Esophagus squamous epithelium (tissue), 5 donors: Measurements from ENCODE around the gene PLS3. TPM values are rescaled to one million over a fixed set of nuclear protein-coding genes. Genes with fewer than 3 reads are reported as not detected.

Experiments
- DNase-seq: peaks from one replicate; lab custom pipeline; 2025; lab: John Stamatoyannopoulos, UW
- H3K27ac ChIP-seq, 4 donors: fragments of 200-600 bp; sonication (generic); one replicate each; pipeline ENCODE4 v1.5.1; 2016 to 2019; ENCODE audit warnings: mild to moderate bottlenecking in 1 of 4
- H3K27me3 ChIP-seq, 4 donors: fragments of 200-600 bp; sonication (generic); 1 replicate in 3 of 4; 2 replicates in 1 of 4; pipeline versions ENCODE4 v1.5.1 to v1.6.0; 2017 to 2021; ENCODE audit warnings: antibody characterized with exemption in 1 of 4
- H3K36me3 ChIP-seq, 3 donors: fragments of 200-600 bp; sonication (generic); one replicate each; pipeline ENCODE4 v1.5.1; 2016 to 2019
- H3K4me1 ChIP-seq, 3 donors: fragments of 200-600 bp; sonication (generic); one replicate each; pipeline ENCODE4 v1.5.1; 2017 to 2019
- H3K4me3 ChIP-seq, 4 donors: fragments of 200-600 bp; sonication (generic); 1 replicate in 3 of 4; 2 replicates in 1 of 4; pipeline ENCODE4 v1.5.1; 2016 to 2019; ENCODE audit warnings: mild to moderate bottlenecking in 2 of 4, moderate library complexity in 1 of 4
- H3K9me3 ChIP-seq, 3 donors: fragments of 200-600 bp; sonication (generic); one replicate each; pipeline ENCODE4 v1.5.1; 2016 to 2019
- POLR2A ChIP-seq, 4 donors: fragments of 450-650 bp; IDR thresholded peaks; one replicate each; pipeline ENCODE4 v1.6.1; 2017; ENCODE audit warnings: antibody characterized with exemption in 4 of 4, mild to moderate bottlenecking in 4 of 4, moderate library complexity in 3 of 4
- WGBS, 2 donors: methylation state at CpG; one replicate each; pipeline ENCODE4 v1.1.5; 2018; 5-methylcytosine and 5-hydroxymethylcytosine counted together
- intact Hi-C: fragments of 100-400 bp; cut with DNase I; formaldehyde crosslinking; loops from one replicate; pipeline ENCODE4 v1.15.0; 2022
- total RNA-seq, 4 donors: library from RNA; depleted of rRNA; stranded (reverse); fragments of >200 nt; gene quantifications; one replicate each; pipeline ENCODE4 v1.1.0, GENCODE V29; 2016
- TF ChIP-seq, protein P1 (sequence below), 6 experiments: fragments of 450-650 bp in 4 of 6; fragments of 200-600 bp in 2 of 6; sonication (generic) in 2 of 6; IDR thresholded peaks; one replicate each; pipeline ENCODE4 v1.5.1; 2016 to 2019; ENCODE audit warnings: antibody characterized with exemption in 6 of 6, mild to moderate bottlenecking in 4 of 6, moderate library complexity in 4 of 6
- donor health status: DM: yes; HTN: yes; CAD: no.

The PLS3 gene
- total RNA-seq, 4 donors from 2014 or later: 142 to 196 (median 149) TPM

- DNase-seq: no peak
- WGBS, 2 donors: 4 to 32% methylated on average over 5 to 10 of the region's 10 CpGs
- Histone ChIP-seq H3K4me3 (peak overlapping the region; percentile 55 to 73 (median 62)), H3K4me1 (peaks cover 0 to 36% (median 3%) of the 10 kb centered on the region in 3 donors), H3K36me3 (no peaks in the 10 kb centered on the region), H3K27ac (peak overlapping the region; percentile 87 to 90 (median 89)), H3K9me3 (no peaks in the 10 kb centered on the region), H3K27me3 (peaks cover 0 to 3% (median 0%) of the 10 kb centered on the region in 4 donors)
- TF ChIP-seq, protein P1, sequence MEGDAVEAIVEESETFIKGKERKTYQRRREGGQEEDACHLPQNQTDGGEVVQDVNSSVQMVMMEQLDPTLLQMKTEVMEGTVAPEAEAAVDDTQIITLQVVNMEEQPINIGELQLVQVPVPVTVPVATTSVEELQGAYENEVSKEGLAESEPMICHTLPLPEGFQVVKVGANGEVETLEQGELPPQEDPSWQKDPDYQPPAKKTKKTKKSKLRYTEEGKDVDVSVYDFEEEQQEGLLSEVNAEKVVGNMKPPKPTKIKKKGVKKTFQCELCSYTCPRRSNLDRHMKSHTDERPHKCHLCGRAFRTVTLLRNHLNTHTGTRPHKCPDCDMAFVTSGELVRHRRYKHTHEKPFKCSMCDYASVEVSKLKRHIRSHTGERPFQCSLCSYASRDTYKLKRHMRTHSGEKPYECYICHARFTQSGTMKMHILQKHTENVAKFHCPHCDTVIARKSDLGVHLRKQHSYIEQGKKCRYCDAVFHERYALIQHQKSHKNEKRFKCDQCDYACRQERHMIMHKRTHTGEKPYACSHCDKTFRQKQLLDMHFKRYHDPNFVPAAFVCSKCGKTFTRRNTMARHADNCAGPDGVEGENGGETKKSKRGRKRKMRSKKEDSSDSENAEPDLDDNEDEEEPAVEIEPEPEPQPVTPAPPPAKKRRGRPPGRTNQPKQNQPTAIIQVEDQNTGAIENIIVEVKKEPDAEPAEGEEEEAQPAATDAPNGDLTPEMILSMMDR (IDR thresholded peaks at IDR 0.05): no peak
- TF ChIP-seq POLR2A (IDR thresholded peaks at IDR 0.05): no peak
- intact Hi-C loops: no loop called here
Observed at GRCh38 chrX:115560211-115560977, 580 bp upstream of the PLS3 start.

- WGBS, 2 donors: 1 to 16% methylated on average over 12 to 23 of the region's 55 CpGs
- peaks cover 0 to 36% (median 3%) of the 10 kb centered on the region in 3 donors for H3K4me1 ChIP-seq
- DNase-seq: no peak
- TF ChIP-seq, protein P1 (IDR thresholded peaks at IDR 0.05): no peak
- peak in 1 of 4 donors; percentile 19 for TF ChIP-seq POLR2A (IDR thresholded peaks at IDR 0.05)
- peak overlapping the region; percentile 87 to 90 (median 89) for H3K27ac ChIP-seq
- peak overlapping the region; percentile 55 to 73 (median 62) for H3K4me3 ChIP-seq
- peaks cover 0 to 3% (median 0%) of the 10 kb centered on the region in 4 donors for H3K27me3 ChIP-seq
- intact Hi-C loops: no loop called here
- no peaks in the 10 kb centered on the region for H3K36me3 ChIP-seq
- no peaks in the 10 kb centered on the region for H3K9me3 ChIP-seq
Observed at GRCh38 chrX:115561605-115562479, 868 bp downstream of the PLS3 start.

GRCh38 chrX:115562480-115562847, 1.5 kb downstream of the PLS3 start:
- H3K27me3 ChIP-seq: peaks cover 0 to 3% (median 0%) of the 10 kb centered on the region in 4 donors
- H3K4me1 ChIP-seq: peaks cover 0 to 36% (median 3%) of the 10 kb centered on the region in 3 donors
- peak overlapping the region; percentile 55 to 73 (median 62) for H3K4me3 ChIP-seq
- H3K36me3 ChIP-seq: no peaks in the 10 kb centered on the region
- no peak for DNase-seq
- intact Hi-C loops: no loop called here
- H3K27ac ChIP-seq: peak overlapping the region; percentile 87 to 90 (median 89)
- WGBS, 2 donors: 0 to 15% methylated on average over 1 to 9 of the region's 9 CpGs
- H3K9me3 ChIP-seq: no peaks in the 10 kb centered on the region
- no peak for TF ChIP-seq POLR2A (IDR thresholded peaks at IDR 0.05)
- TF ChIP-seq, protein P1 (IDR thresholded peaks at IDR 0.05): no peak

GRCh38 chrX:115563633-115564162, 2.7 kb downstream of the PLS3 start:
- intact Hi-C loops: no loop called here
- TF ChIP-seq, protein P1 (IDR thresholded peaks at IDR 0.05): no peak
- TF ChIP-seq POLR2A (IDR thresholded peaks at IDR 0.05): no peak
- H3K27ac ChIP-seq: peak overlapping the region in 3 of 4 donors; percentile 5 to 90 (median 89)
- H3K27me3 ChIP-seq: peaks cover 0 to 3% (median 0%) of the 10 kb centered on the region in 4 donors
- H3K36me3 ChIP-seq: no peaks in the 10 kb centered on the region
- H3K9me3 ChIP-seq: no peaks in the 10 kb centered on the region
- H3K4me3 ChIP-seq: peak overlapping the region in 1 of 4 donors; percentile 73
- H3K4me1 ChIP-seq: peaks cover 0 to 36% (median 3%) of the 10 kb centered on the region in 3 donors
- 41 to 42% methylated on average over 4 of the region's 4 CpGs for WGBS, 2 donors
- DNase-seq: no peak
